SK-N-SH (cell line): ENCODE measurements around the gene DHDH. TPM values are rescaled to one million over a fixed set of nuclear protein-coding genes. Genes with fewer than 3 reads are reported as not detected.
"Not testable (repeated sequence)": the region's sequence is repeated elsewhere in the genome, so short reads cannot be mapped to it uniquely, and the experiment has no call there.

Source experiments
- CTCF ChIA-PET: fragments of 300-600, 350-600 bp; formaldehyde crosslinking; extraction: SDS; loops from one replicate; lab custom pipeline; 2021; lab: Yijun Ruan, JAX
- POLR2A ChIA-PET: fragments of 350-600 bp; sonication (Branson Sonifier 250); formaldehyde crosslinking; extraction: SDS; loops from one replicate; lab custom pipeline; 2020; ENCODE audit warnings: antibody characterized with exemption, inconsistent platforms; lab: Yijun Ruan, JAX
- DNase-seq: peaks from one replicate; pipeline ENCODE4 v3.0.0; 2012
- H2AFZ ChIP-seq: fragments of 200-600 bp; sonication (generic); 2 replicates; pipeline ENCODE4 v1.8.1; 2016; ENCODE audit warnings: antibody characterized with exemption, mild to moderate bottlenecking, low read depth
- H3F3A ChIP-seq: fragments of 200-600 bp; sonication (generic); replicated peaks from 2 replicates; pipeline ENCODE3; 2016; ENCODE audit warnings: antibody characterized with exemption, mild to moderate bottlenecking; ENCODE audit not compliant: insufficient read depth
- H3K27ac ChIP-seq, 2 experiments: fragments of 200-500 bp in 1 of 2; fragments of 200-600 bp in 1 of 2; sonication (Bioruptor generic) in 1 of 2; sonication (generic), shearing (Covaris generic) in 1 of 2; 2 replicates each; pipeline versions ENCODE4 v1.5.1 to v1.6.1; 2014 to 2016; ENCODE audit warnings: low read depth in 2 of 2, inconsistent platforms in 1 of 2, low read length in 1 of 2, mild to moderate bottlenecking in 1 of 2, mixed read lengths in 1 of 2
- H3K27me3 ChIP-seq: fragments of 200-600 bp; sonication (generic), shearing (Covaris generic); 2 replicates; pipeline ENCODE4 v1.6.1; 2016; ENCODE audit warnings: mixed run types; ENCODE audit not compliant: insufficient read depth
- H3K36me3 ChIP-seq, 2 experiments: fragments of 200-500 bp in 1 of 2; fragments of 200-600 bp in 1 of 2; sonication (Bioruptor generic) in 1 of 2; sonication (generic) in 1 of 2; replicated peaks in 1 of 2; 2 replicates each; pipeline versions ENCODE3 to v1.5.1; 2014 to 2016; ENCODE audit warnings: low read length in 1 of 2, mild to moderate bottlenecking in 1 of 2; ENCODE audit not compliant: insufficient read depth in 2 of 2, control insufficient read depth in 1 of 2
- H3K4me1 ChIP-seq, 2 experiments: fragments of 200-500 bp in 1 of 2; fragments of 200-600 bp in 1 of 2; sonication (Bioruptor generic) in 1 of 2; sonication (generic), shearing (Covaris generic) in 1 of 2; 2 replicates each; pipeline versions ENCODE4 v1.5.1 to v1.6.1; 2014 to 2016; ENCODE audit warnings: low read depth in 1 of 2, low read length in 1 of 2, mixed run types in 1 of 2; ENCODE audit not compliant: insufficient read depth in 2 of 2, control insufficient read depth in 1 of 2
- H3K4me2 ChIP-seq: fragments of 200-600 bp; sonication (generic), shearing (Covaris generic); 2 replicates; pipeline ENCODE4 v1.6.1; 2017; ENCODE audit warnings: mixed run types
- H3K4me3 ChIP-seq, 2 experiments: fragments of 200-500 bp in 1 of 2; fragments of 200-600 bp in 1 of 2; sonication (Bioruptor generic) in 1 of 2; sonication (generic), shearing (Covaris generic) in 1 of 2; 2 replicates each; pipeline versions ENCODE4 v1.5.1 to v1.8.1; 2014 to 2016; ENCODE audit warnings: low read depth in 2 of 2, inconsistent platforms in 1 of 2, low read length in 1 of 2, mild to moderate bottlenecking in 1 of 2, mixed read lengths in 1 of 2, moderate library complexity in 1 of 2
- H3K79me2 ChIP-seq: fragments of 200-600 bp; sonication (generic); 2 replicates; pipeline ENCODE4 v1.8.1; 2017; ENCODE audit warnings: mild to moderate bottlenecking; ENCODE audit not compliant: insufficient read depth
- H3K9ac ChIP-seq: fragments of 200-600 bp; sonication (generic); 2 replicates; pipeline ENCODE4 v1.6.1; 2017; ENCODE audit warnings: mixed run types
- H3K9me2 ChIP-seq: fragments of 200-600 bp; sonication (generic); 2 replicates; pipeline ENCODE4 v1.6.1; 2017; ENCODE audit warnings: mixed run types
- H3K9me3 ChIP-seq: fragments of 200-600 bp; sonication (generic); 2 replicates; pipeline ENCODE4 v1.6.1; 2017; ENCODE audit warnings: mixed run types, mild to moderate bottlenecking, moderate library complexity
- H4K20me1 ChIP-seq: fragments of 200-600 bp; sonication (generic); 2 replicates; pipeline ENCODE4 v1.6.1; 2017; ENCODE audit warnings: mild to moderate bottlenecking, mixed run types; ENCODE audit not compliant: insufficient read depth
- FOSL2 ChIP-seq: IDR thresholded peaks from 2 replicates; pipeline ENCODE4 v1.4.0; 2012; ENCODE audit warnings: low read depth, mild to moderate bottlenecking, moderate library complexity, borderline replicate concordance
- FOXM1 ChIP-seq: IDR thresholded peaks from 2 replicates; pipeline ENCODE4 v1.4.0; 2012; ENCODE audit warnings: low read depth, mild to moderate bottlenecking
- GATA2 ChIP-seq: sonication (generic); formaldehyde crosslinking; IDR thresholded peaks from 2 replicates; pipeline ENCODE4 v1.5.0; 2020; ENCODE audit warnings: mild to moderate bottlenecking, missing genetic modification reagents
- MAX ChIP-seq: IDR thresholded peaks from 2 replicates; pipeline ENCODE4 v1.4.0; 2012; ENCODE audit warnings: low read depth
- PBX3 ChIP-seq: IDR thresholded peaks from 2 replicates; pipeline ENCODE4; 2012
- REST ChIP-seq: IDR thresholded peaks from 2 replicates; pipeline ENCODE4 v1.6.1; 2012; ENCODE audit warnings: mild to moderate bottlenecking, low read depth, low read length, moderate library complexity
- RXRA ChIP-seq: IDR thresholded peaks from 2 replicates; pipeline ENCODE4 v1.4.0; 2012; ENCODE audit warnings: low read depth, mild to moderate bottlenecking, borderline replicate concordance
- SIN3A ChIP-seq: IDR thresholded peaks from 2 replicates; pipeline ENCODE4 v1.6.1; 2012; ENCODE audit warnings: low read depth, mild to moderate bottlenecking, low read length, moderate library complexity, borderline replicate concordance
- TAF1 ChIP-seq: IDR thresholded peaks from 2 replicates; pipeline ENCODE4 v1.6.1; 2012; ENCODE audit warnings: low read depth, mild to moderate bottlenecking, low read length, moderate library complexity, borderline replicate concordance
- YY1 ChIP-seq: IDR thresholded peaks from 2 replicates; pipeline ENCODE4 v1.4.0; 2012; ENCODE audit warnings: low read depth, mild to moderate bottlenecking
- WGBS: methylation state at CpG from one replicate; pipeline ENCODE4 v1.1.6; 2017; ENCODE audit warnings: low lambda C conversion rate; 5-methylcytosine and 5-hydroxymethylcytosine counted together
- polyA plus RNA-seq, 3 experiments: library from polyadenylated mRNA; depleted of rRNA; stranded (reverse); fragments of >200 nt; gene quantifications; 2 replicates each; pipeline ENCODE4 v1.2.3, GENCODE V29; 2012

Gene DHDH
- polyA plus RNA-seq, 1 of the 3 experiments (the other 2 are of a cell fraction) = 0.72 TPM

GRCh38 chr19:48903788-48904187, 29.7 kb upstream of the DHDH start:
- H3K9me2 ChIP-seq, H4K20me1 ChIP-seq, H3F3A ChIP-seq, H3K27me3 ChIP-seq, H3K9me3 ChIP-seq, H3K9ac ChIP-seq, H2AFZ ChIP-seq, H3K4me3 ChIP-seq, H3K4me1 ChIP-seq, POLR2A ChIA-PET, H3K27ac ChIP-seq, H3K4me2 ChIP-seq, DNase-seq: not testable (repeated sequence)
- CTCF ChIA-PET = interaction anchor here (0.6 to 1.4 kb wide), 2 partner anchors 67 to 115 kb away, joined by 3 read pairs; no protein-coding TSS in a partner anchor
- Histone ChIP-seq H3K79me2 (peaks cover 25% of the 10 kb centered on the region), H3K36me3 (peaks cover 8 to 20% of the 10 kb centered on the region in 2 experiments)

GRCh38 chr19:48905664-48906063, 27.8 kb upstream of the DHDH start:
- Histone ChIP-seq H3K9me2 (no peaks in the 10 kb centered on the region), H2AFZ (no peak overlapping the region), H3F3A (no peaks in the 10 kb centered on the region), H3K36me3 (peaks cover 10 to 30% of the 10 kb centered on the region in 2 experiments), H3K4me1 (peaks cover 0 to 7% of the 10 kb centered on the region in 2 experiments; a peak in 1 of 4 replicates), H3K79me2 (peaks cover 20% of the 10 kb centered on the region), H3K27me3 (no peaks in the 10 kb centered on the region), H3K4me3 (no peak overlapping the region), H3K9me3 (no peaks in the 10 kb centered on the region), H3K4me2 (no peak overlapping the region), H4K20me1 (no peaks in the 10 kb centered on the region), H3K27ac (no peak overlapping the region), H3K9ac (no peak overlapping the region)
- POLR2A ChIA-PET = interaction anchor here (1.5 kb wide), 1 partner anchor 11 kb away, joined by 3 read pairs; no protein-coding TSS in a partner anchor
- DNase-seq = no peak
- CTCF ChIA-PET = interaction anchor here (1.1 to 1.5 kb wide), 2 partner anchors 12 to 65 kb away, joined by 3 read pairs; no protein-coding TSS in a partner anchor
- TF ChIP-seq FOXM1 (no peak), TAF1 (no peak), GATA2 (CRISPR knock-in tag) (no peak), MAX (no peak), SIN3A (no peak), FOSL2 (no peak), RXRA (no peak)
- WGBS = 93% methylated on average over 11 of the region's 14 CpGs

GRCh38 chr19:48906324-48906723, 27.2 kb upstream of the DHDH start:
- TF ChIP-seq RXRA (no peak), REST (no peak), YY1 (no peak), PBX3 (no peak)
- Histone ChIP-seq H3K9ac (no peak overlapping the region), H3K79me2 (peaks cover 13% of the 10 kb centered on the region), H3K4me3 (no peak overlapping the region), H3K9me2 (no peaks in the 10 kb centered on the region), H3K9me3 (no peaks in the 10 kb centered on the region), H3K27ac (no peak overlapping the region), H3K27me3 (no peaks in the 10 kb centered on the region), H3K36me3 (peaks cover 16 to 34% of the 10 kb centered on the region in 2 experiments), H2AFZ (no peak overlapping the region), H3K4me2 (no peak overlapping the region), H4K20me1 (no peaks in the 10 kb centered on the region), H3K4me1 (peaks cover 0 to 6% of the 10 kb centered on the region in 2 experiments; a peak in 1 of 4 replicates), H3F3A (no peaks in the 10 kb centered on the region)
- WGBS = 96% methylated on average over 10 of the region's 10 CpGs
- DNase-seq = no peak
- POLR2A ChIA-PET = interaction anchor here (1.5 kb wide), 1 partner anchor 10 kb away, joined by 3 read pairs; no protein-coding TSS in a partner anchor
- CTCF ChIA-PET = interaction anchor here (1.1 kb wide), 1 partner anchor 64 kb away, joined by 3 read pairs; no protein-coding TSS in a partner anchor
